ENCODE results near the gene NAALADL2.

DNA sequence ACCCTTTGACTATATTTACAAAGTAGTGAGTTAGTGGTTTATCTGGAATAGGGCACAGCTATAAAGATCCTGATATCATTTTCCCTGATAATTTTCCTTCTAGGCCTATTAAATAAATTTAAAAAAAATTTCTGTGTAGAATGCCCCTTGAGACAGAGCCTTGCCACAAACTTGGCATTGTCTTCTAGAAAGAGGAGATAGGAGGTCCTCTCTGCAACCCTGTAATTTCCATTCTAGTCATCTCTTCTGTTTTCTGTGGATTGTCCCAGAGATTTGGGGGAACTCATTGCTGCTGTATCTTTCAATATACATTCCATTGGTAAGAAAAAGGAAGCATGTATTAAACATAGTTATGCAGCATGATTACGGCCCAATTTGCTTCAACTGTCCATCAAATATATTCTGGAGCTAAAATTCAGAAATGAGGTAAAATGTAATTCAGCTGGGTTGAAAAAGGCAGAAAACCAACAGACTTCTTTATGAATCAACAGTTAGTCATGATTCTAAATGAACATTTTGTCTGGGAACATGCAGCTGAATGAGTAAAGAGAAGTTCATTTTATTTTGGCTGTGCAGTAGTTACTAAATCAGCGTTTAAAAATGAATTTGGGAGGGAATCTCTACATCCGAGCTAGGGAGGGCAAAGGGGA, 401.1 kb downstream of the NAALADL2 start:
- TF ChIP-seq, protein P1, sequence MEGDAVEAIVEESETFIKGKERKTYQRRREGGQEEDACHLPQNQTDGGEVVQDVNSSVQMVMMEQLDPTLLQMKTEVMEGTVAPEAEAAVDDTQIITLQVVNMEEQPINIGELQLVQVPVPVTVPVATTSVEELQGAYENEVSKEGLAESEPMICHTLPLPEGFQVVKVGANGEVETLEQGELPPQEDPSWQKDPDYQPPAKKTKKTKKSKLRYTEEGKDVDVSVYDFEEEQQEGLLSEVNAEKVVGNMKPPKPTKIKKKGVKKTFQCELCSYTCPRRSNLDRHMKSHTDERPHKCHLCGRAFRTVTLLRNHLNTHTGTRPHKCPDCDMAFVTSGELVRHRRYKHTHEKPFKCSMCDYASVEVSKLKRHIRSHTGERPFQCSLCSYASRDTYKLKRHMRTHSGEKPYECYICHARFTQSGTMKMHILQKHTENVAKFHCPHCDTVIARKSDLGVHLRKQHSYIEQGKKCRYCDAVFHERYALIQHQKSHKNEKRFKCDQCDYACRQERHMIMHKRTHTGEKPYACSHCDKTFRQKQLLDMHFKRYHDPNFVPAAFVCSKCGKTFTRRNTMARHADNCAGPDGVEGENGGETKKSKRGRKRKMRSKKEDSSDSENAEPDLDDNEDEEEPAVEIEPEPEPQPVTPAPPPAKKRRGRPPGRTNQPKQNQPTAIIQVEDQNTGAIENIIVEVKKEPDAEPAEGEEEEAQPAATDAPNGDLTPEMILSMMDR (IDR thresholded peaks at IDR 0.05) = no peak
- no peak for TF ChIP-seq EZH2 (IDR thresholded peaks at IDR 0.05; ENCODE audit: borderline replicate concordance, insufficient read depth, low read depth, low read length, poor library complexity, severe bottlenecking)

All from B cell (primary cell).